Left lung (tissue), 10 donors: ENCODE results near the gene NET1. TPM values are rescaled to one million over a fixed set of nuclear protein-coding genes. Genes with fewer than 3 reads are reported as not detected.

Experiments used
- ATAC-seq: fragments of 200-7000 bp; cut with Tn5 transposase; one replicate; pipeline ENCODE4 v1.9.1; 2020; ENCODE audit warnings: moderate library complexity
- DNase-seq, 4 donors: peaks; one replicate each; pipeline ENCODE4 v3.0.0-alpha.2; 2013 to 2020
- H3K27ac ChIP-seq, 2 donors: fragments of 200-600 bp; sonication (generic) in 1 of 2; one replicate each; pipeline versions ENCODE4 v1.5.0 to v1.8.0; 2020 to 2021
- H3K27me3 ChIP-seq, 2 donors: fragments of 200-600 bp; sonication (generic) in 1 of 2; one replicate each; pipeline versions ENCODE4 v1.5.0 to v1.8.0; 2020 to 2021
- H3K36me3 ChIP-seq, 2 donors: fragments of 200-600 bp; sonication (generic) in 1 of 2; one replicate each; pipeline versions ENCODE4 v1.5.0 to v1.8.0; 2020 to 2021
- H3K4me1 ChIP-seq, 2 donors: fragments of 200-600 bp; one replicate each; pipeline ENCODE4 v1.8.0; 2021
- H3K4me3 ChIP-seq, 2 donors: fragments of 200-600 bp; sonication (generic) in 1 of 2; one replicate each; pipeline versions ENCODE4 v1.5.0 to v1.8.0; 2020 to 2021; ENCODE audit warnings: mild to moderate bottlenecking in 1 of 2
- H3K9me3 ChIP-seq, 2 donors: fragments of 200-600 bp; sonication (generic) in 1 of 2; one replicate each; pipeline versions ENCODE4 v1.5.0 to v1.8.0; 2020 to 2021
- intact Hi-C, 2 donors: fragments of 100-400 bp; cut with DNase I; formaldehyde crosslinking; loops; one replicate each; pipeline versions ENCODE4 v1.11.2 to v1.14.2; 2022
- polyA plus RNA-seq, 6 donors: library from polyadenylated mRNA; unstranded; fragments of 120-200 nt; gene quantifications; one replicate each; pipeline ENCODE4 v1.2.1, GENCODE V29; 2013; ENCODE audit not compliant: insufficient read length in 6 of 6
- total RNA-seq, 2 donors: library from RNA; stranded (reverse); fragmentation: NEBNext Ultra II Directional; extraction: Animal tissue kit (Norgen Biotek cat#: 25700); gene quantifications; one replicate each; pipeline ENCODE4 v1.2.1, GENCODE V29; 2021
- TF ChIP-seq, protein P1 (sequence below), 2 donors: fragments of 200-600 bp; sonication (generic) in 1 of 2; IDR thresholded peaks; one replicate each; pipeline versions ENCODE4 v1.5.0 to v1.8.0; 2021; ENCODE audit warnings: antibody characterized with exemption in 2 of 2
- donor health status: DM: no; HTN: yes; CAD: no.
- donor health status: DM: no; HTN: no; CAD: no.

Gene NET1
- total and polyA plus RNA-seq, 8 donors, result 36.3 to 221 (median 154) TPM

DNA sequence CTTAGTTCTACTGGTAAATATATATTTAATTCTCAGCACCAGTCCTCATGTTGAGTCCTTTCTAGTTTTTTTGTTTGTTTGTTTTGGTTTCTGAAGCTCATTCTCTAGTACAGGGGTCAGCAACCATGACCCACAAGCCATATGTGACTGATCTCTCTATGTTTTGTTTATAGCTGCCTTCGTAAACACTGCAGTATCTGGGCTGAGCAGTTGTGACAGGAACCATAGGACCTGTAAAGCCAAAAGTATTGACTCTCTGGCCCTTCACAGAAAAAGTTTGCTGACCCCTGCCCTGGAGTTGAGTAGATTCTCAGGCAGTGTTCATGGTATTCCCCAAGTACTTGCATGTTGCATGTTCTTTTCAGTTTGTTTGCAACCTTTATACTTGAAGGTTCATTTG, 20.8 kb downstream of the NET1 start:
- ATAC-seq (no peak), DNase-seq (no peak)
- Histone ChIP-seq H3K4me3 (no peak overlapping the region), H3K27ac (no peak overlapping the region), H3K27me3 (no peaks in the 10 kb centered on the region), H3K36me3 (no peaks in the 10 kb centered on the region), H3K4me1 (peaks cover 0 to 2% of the 10 kb centered on the region in 2 donors), H3K9me3 (peaks cover 0 to 4% of the 10 kb centered on the region in 2 donors)
- TF ChIP-seq, protein P1, sequence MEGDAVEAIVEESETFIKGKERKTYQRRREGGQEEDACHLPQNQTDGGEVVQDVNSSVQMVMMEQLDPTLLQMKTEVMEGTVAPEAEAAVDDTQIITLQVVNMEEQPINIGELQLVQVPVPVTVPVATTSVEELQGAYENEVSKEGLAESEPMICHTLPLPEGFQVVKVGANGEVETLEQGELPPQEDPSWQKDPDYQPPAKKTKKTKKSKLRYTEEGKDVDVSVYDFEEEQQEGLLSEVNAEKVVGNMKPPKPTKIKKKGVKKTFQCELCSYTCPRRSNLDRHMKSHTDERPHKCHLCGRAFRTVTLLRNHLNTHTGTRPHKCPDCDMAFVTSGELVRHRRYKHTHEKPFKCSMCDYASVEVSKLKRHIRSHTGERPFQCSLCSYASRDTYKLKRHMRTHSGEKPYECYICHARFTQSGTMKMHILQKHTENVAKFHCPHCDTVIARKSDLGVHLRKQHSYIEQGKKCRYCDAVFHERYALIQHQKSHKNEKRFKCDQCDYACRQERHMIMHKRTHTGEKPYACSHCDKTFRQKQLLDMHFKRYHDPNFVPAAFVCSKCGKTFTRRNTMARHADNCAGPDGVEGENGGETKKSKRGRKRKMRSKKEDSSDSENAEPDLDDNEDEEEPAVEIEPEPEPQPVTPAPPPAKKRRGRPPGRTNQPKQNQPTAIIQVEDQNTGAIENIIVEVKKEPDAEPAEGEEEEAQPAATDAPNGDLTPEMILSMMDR (IDR thresholded peaks at IDR 0.05), result no peak
- intact Hi-C loops, result no loop called here

DNA sequence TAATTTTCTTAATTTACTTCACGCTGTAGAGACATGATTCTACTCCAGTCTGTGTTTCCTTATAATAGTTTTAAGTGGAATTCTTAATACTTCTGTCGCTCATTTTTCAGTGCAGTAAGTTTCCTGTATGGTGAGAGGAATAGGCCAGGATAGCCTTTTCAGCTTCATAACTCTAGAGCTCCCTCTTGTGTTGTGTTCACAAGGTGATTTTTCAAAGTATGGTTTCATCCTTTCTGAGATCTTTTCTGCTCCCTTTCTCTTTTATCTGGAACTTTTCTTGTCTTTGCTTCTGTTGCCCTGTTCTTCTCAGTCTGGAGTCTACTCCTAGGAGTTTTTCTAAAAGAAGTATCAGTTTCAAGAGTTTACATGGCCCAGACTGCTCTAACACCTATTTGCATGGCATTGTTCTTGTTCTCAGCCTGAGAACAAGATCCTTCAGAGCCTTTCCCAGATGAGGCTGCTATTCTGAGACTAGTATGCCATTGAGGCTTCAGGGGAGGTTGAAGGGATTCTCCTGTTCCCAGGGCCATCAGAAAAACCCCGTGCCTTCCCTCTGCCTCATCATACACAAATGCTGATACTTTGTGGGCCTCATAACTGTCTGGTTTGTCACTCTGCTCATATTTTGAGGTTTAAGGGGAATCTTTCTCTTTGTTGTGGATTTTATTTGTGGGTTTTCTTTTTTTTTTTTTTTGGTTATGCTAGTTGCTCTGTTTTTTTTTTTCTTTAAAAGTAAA, 21.8 kb downstream of the NET1 start:
- no peaks in the 10 kb centered on the region for H3K27me3 ChIP-seq
- ATAC-seq, result peak; percentile 92
- H3K36me3 ChIP-seq, result no peaks in the 10 kb centered on the region
- H3K4me3 ChIP-seq, result no peak overlapping the region
- intact Hi-C loops, result no loop called here
- peaks cover 0 to 2% of the 10 kb centered on the region in 2 donors for H3K4me1 ChIP-seq
- no peak for DNase-seq
- peaks cover 0 to 4% of the 10 kb centered on the region in 2 donors for H3K9me3 ChIP-seq
- TF ChIP-seq, protein P1 (IDR thresholded peaks at IDR 0.05), result peak; percentile 38 to 52
- no peak overlapping the region for H3K27ac ChIP-seq

DNA sequence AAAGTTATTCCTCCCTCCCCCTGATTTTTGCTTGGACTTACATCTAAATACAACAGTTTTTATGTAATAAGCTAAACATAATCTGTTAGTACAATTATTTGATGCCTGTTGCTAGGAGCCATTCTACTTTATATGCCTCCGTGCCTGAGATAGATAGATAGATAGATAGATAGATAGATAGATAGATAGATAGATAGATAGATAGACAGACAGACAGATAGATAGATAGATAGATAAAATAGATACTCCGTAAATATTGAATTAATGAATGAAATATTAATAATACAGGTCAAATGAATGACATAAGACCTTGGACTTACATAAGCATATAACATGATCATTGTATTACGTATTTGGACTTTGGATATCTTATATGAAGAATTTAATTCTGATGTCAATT, 23.0 kb downstream of the NET1 start:
- ATAC-seq (no peak), DNase-seq (no peak)
- intact Hi-C loops, result no loop called here
- TF ChIP-seq, protein P1 (IDR thresholded peaks at IDR 0.05), result no peak
- peaks cover 0 to 2% of the 10 kb centered on the region in 2 donors for H3K4me1 ChIP-seq
- H3K4me3 ChIP-seq, result no peak overlapping the region
- H3K27ac ChIP-seq, result no peak overlapping the region
- no peaks in the 10 kb centered on the region for H3K36me3 ChIP-seq
- no peaks in the 10 kb centered on the region for H3K27me3 ChIP-seq
- peaks cover 0 to 4% of the 10 kb centered on the region in 2 donors for H3K9me3 ChIP-seq

DNA sequence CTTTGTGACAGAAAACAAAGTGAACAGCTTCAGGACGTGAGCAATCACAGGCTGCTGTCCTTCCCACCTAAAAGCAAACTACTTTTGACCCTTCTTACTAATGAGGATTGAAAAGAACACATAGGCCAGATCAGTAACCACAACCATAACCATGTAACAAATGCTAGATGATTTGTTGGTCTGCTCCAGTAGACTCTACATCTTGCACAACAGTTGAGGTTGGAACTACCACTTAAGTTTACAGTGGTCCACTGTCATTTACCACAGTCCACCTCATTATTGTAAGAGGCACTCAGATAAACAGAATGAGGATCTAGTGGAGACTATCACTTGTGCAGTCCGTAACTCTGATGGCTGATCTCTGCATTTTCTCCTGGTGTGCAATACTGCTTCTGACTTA, 27.8 kb downstream of the NET1 start:
- Histone ChIP-seq H3K27ac (no peak overlapping the region), H3K4me1 (peaks cover 0 to 5% of the 10 kb centered on the region in 2 donors), H3K27me3 (no peaks in the 10 kb centered on the region), H3K36me3 (no peaks in the 10 kb centered on the region), H3K4me3 (no peak overlapping the region), H3K9me3 (no peaks in the 10 kb centered on the region)
- no peak for DNase-seq
- no peak for ATAC-seq
- intact Hi-C loops, result loop anchor here (5.0 to 10.0 kb wide), 2 partner anchors 182 to 185 kb away; no protein-coding TSS in a partner anchor
- TF ChIP-seq, protein P1 (IDR thresholded peaks at IDR 0.05), result no peak

DNA sequence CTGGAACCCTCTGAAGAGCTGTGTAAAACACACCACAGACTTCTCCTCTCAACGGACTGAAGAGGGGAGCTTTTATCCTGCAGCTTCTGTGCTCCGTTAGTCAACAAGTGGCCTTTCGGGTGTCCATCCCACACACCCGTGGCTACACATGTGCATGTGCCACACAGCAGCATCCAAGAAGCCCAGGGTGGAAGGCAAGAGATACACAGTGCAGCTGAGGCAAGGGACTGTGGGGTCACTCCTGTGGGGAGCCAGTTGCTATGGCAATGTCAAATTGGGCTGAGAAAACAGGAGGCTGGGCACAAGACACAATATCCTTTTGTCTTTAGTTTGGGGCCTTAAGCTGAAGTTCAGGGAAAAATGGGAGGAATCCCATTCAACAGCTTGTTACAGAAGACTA, 28.7 kb downstream of the NET1 start:
- no peak for DNase-seq
- H3K36me3 ChIP-seq, result no peaks in the 10 kb centered on the region
- TF ChIP-seq, protein P1 (IDR thresholded peaks at IDR 0.05), result no peak
- H3K4me1 ChIP-seq, result peaks cover 3 to 8% of the 10 kb centered on the region in 2 donors
- no peak overlapping the region for H3K27ac ChIP-seq
- ATAC-seq, result no peak
- no peaks in the 10 kb centered on the region for H3K9me3 ChIP-seq
- no peaks in the 10 kb centered on the region for H3K27me3 ChIP-seq
- H3K4me3 ChIP-seq, result no peak overlapping the region
- intact Hi-C loops, result loop anchor here (5.0 to 10.0 kb wide), 2 partner anchors 181 to 184 kb away; no protein-coding TSS in a partner anchor
